Thyroid gland (tissue), 4 donors: ENCODE measurements around the gene LGALS4.

ENCODE experiments used
- CTCF ChIP-seq, 6 experiments: fragments of 200-600 bp in 3 of 6; fragments of 450-650 bp in 3 of 6; sonication (generic) in 3 of 6; IDR thresholded peaks; one replicate each; pipeline ENCODE4 v1.5.1; 2016 to 2019; ENCODE audit warnings: antibody characterized with exemption in 6 of 6, mild to moderate bottlenecking in 2 of 6, inconsistent platforms in 1 of 6, moderate library complexity in 1 of 6
- POLR2A ChIP-seq, 2 donors: fragments of 450-650 bp; IDR thresholded peaks; one replicate each; pipeline ENCODE4 v1.6.1; 2017; ENCODE audit warnings: antibody characterized with exemption in 2 of 2, mild to moderate bottlenecking in 2 of 2, moderate library complexity in 1 of 2

GRCh38 chr19:38801359-38802095 is 11.2 kb downstream of the LGALS4 start:
- no peak for TF ChIP-seq CTCF (IDR thresholded peaks at IDR 0.05)
- no peak for TF ChIP-seq POLR2A (IDR thresholded peaks at IDR 0.05)
